Endothelial cell of umbilical vein (primary cell): ENCODE results near the gene TIMM29. TPM values are rescaled to one million over a fixed set of nuclear protein-coding genes. Genes with fewer than 3 reads are reported as not detected.

Experiments
- BruUV-seq: library from RNA; stranded (reverse); fragments of 400-500 nt; replicated peaks from 2 replicates; lab custom pipeline; 2021; lab: Mats Ljungman, UMichigan
- CTCF ChIA-PET: fragments of 300-600, 350-600 bp; sonication (Branson Sonifier 250); formaldehyde crosslinking; loops from one replicate; lab custom pipeline; 2021; ENCODE audit warnings: antibody characterized with exemption, inconsistent platforms; lab: Charles Lee
- POLR2A ChIA-PET: fragments of 300-600, 350-600 bp; sonication (Branson Sonifier 250); formaldehyde crosslinking; loops from one replicate; lab custom pipeline; 2021; ENCODE audit warnings: antibody characterized with exemption, inconsistent platforms; lab: Charles Lee
- DNase-seq: peaks from one replicate; pipeline ENCODE4 v3.0.0-alpha.2; 2011; ENCODE audit warnings: low read depth, low spot score
- FAIRE-seq: peaks from 2 replicates; lab custom pipeline; 2011; peaks lifted over from hg19 to GRCh38; lab: Jason Lieb, UNC
- H2AFZ ChIP-seq: 2 replicates; pipeline ENCODE4 v1.6.0; 2012; ENCODE audit warnings: low read depth, low read length, control low read depth, inconsistent platforms
- H3K27ac ChIP-seq: 2 replicates; pipeline ENCODE4 v1.5.1; 2011; ENCODE audit warnings: low read depth, mild to moderate bottlenecking, control low read depth, low read length, moderate library complexity; ENCODE audit not compliant: insufficient read depth
- H3K27me3 ChIP-seq, 2 experiments: 2 replicates each; pipeline versions ENCODE4 v1.6.0 to v1.6.1; 2011; ENCODE audit warnings: low read length in 2 of 2, mixed read lengths in 1 of 2; ENCODE audit not compliant: control insufficient read depth in 2 of 2, insufficient read depth in 2 of 2
- H3K36me3 ChIP-seq, 2 experiments: 2 replicates in 1 of 2; 3 replicates in 1 of 2; pipeline ENCODE4 v1.5.1; 2011; ENCODE audit warnings: low read length in 2 of 2, mild to moderate bottlenecking in 1 of 2, moderate library complexity in 1 of 2; ENCODE audit not compliant: control insufficient read depth in 2 of 2, insufficient read depth in 2 of 2; ENCODE audit errors: extremely low read depth in 1 of 2
- H3K4me1 ChIP-seq: 3 replicates; pipeline ENCODE4 v1.5.1; 2011; ENCODE audit warnings: mild to moderate bottlenecking, low read length; ENCODE audit not compliant: control insufficient read depth, insufficient read depth; ENCODE audit errors: extremely low read depth
- H3K4me2 ChIP-seq: 2 replicates; pipeline ENCODE4 v1.6.1; 2011; ENCODE audit warnings: low read length, control low read depth, mixed read lengths; ENCODE audit not compliant: insufficient read depth
- H3K4me3 ChIP-seq, 3 experiments: fragments of 200-600 bp in 1 of 3; sonication (generic), shearing (Covaris generic) in 1 of 3; replicated peaks in 1 of 3; 2 replicates each; pipeline ENCODE4 v1.5.1; 2011 to 2016; ENCODE audit warnings: control low read depth in 3 of 3, low read length in 3 of 3, mild to moderate bottlenecking in 2 of 3, inconsistent platforms in 1 of 3, low read depth in 1 of 3, moderate library complexity in 1 of 3; ENCODE audit not compliant: insufficient read depth in 1 of 3
- H3K79me2 ChIP-seq: 2 replicates; pipeline ENCODE4 v1.6.0; 2012; ENCODE audit warnings: low read length, inconsistent platforms; ENCODE audit not compliant: control insufficient read depth, insufficient read depth
- H3K9ac ChIP-seq: replicated peaks from 2 replicates; pipeline ENCODE3; 2011; ENCODE audit warnings: low read length, control low read depth; ENCODE audit not compliant: insufficient read depth; ENCODE audit errors: extremely low read depth
- H3K9me1 ChIP-seq: replicated peaks from 3 replicates; pipeline ENCODE4 v1.6.0; 2011; ENCODE audit warnings: mild to moderate bottlenecking, low read length; ENCODE audit not compliant: control insufficient read depth, insufficient read depth; ENCODE audit errors: extremely low read depth
- H3K9me3 ChIP-seq: replicated peaks from 2 replicates; pipeline ENCODE4 v1.5.1; 2012; ENCODE audit warnings: low read length, inconsistent platforms; ENCODE audit not compliant: control insufficient read depth, insufficient read depth
- H4K20me1 ChIP-seq: replicated peaks from 2 replicates; pipeline ENCODE3; 2011; ENCODE audit warnings: mild to moderate bottlenecking, low read length; ENCODE audit not compliant: control insufficient read depth, insufficient read depth; ENCODE audit errors: extremely low read depth
- CTCF ChIP-seq, 2 donors: IDR thresholded peaks; 1 replicate in 1 of 2; 2 replicates in 1 of 2; pipeline ENCODE4 v1.5.1; 2011; ENCODE audit warnings: low read length in 2 of 2, mild to moderate bottlenecking in 2 of 2, moderate library complexity in 2 of 2, control low read depth in 1 of 2, inconsistent platforms in 1 of 2, low read depth in 1 of 2; ENCODE audit not compliant: insufficient read depth in 1 of 2; ENCODE audit errors: extremely low read depth in 1 of 2
- EZH2 ChIP-seq: IDR thresholded peaks from 2 replicates; pipeline ENCODE4 v1.6.1; 2012; ENCODE audit warnings: borderline replicate concordance, low read depth, mild to moderate bottlenecking, moderate library complexity, low read length, inconsistent platforms; ENCODE audit not compliant: severe bottlenecking
- FOS ChIP-seq: IDR thresholded peaks from 2 replicates; pipeline ENCODE4 v1.6.1; 2011; ENCODE audit warnings: mild to moderate bottlenecking, low read length, moderate library complexity, borderline replicate concordance; ENCODE audit not compliant: insufficient read depth
- GATA2 ChIP-seq: IDR thresholded peaks from 2 replicates; pipeline ENCODE4 v1.7.0; 2011; ENCODE audit warnings: low read depth, mild to moderate bottlenecking, moderate library complexity, mixed read lengths, low read length; ENCODE audit not compliant: insufficient read length, insufficient read depth
- JUN ChIP-seq: IDR thresholded peaks from 2 replicates; pipeline ENCODE4 v1.6.1; 2011; ENCODE audit warnings: borderline replicate concordance, low read depth; ENCODE audit not compliant: insufficient read length, insufficient read depth
- MYC ChIP-seq: IDR thresholded peaks from one replicate; pipeline ENCODE4 v1.6.1; 2011; ENCODE audit warnings: mild to moderate bottlenecking, low read depth, low read length
- POLR2A ChIP-seq: IDR thresholded peaks from 2 replicates; pipeline ENCODE4 v1.6.1; 2012; ENCODE audit warnings: low read depth, mild to moderate bottlenecking, control low read depth, low read length
- POLR2AphosphoS5 ChIP-seq: IDR thresholded peaks from 2 replicates; pipeline ENCODE4 v1.6.1; 2012; ENCODE audit warnings: low read depth, mild to moderate bottlenecking, control low read depth, low read length, moderate library complexity; ENCODE audit not compliant: insufficient read depth
- dilution Hi-C: fragments of 300-500 bp; cut with MboI; formaldehyde crosslinking; loops from one replicate; pipeline ENCODE4 v1.15.0; 2019; ENCODE audit warnings: low sequenced_read_pairs; ENCODE audit not compliant: extremely low pct_ligation_motif_present
- intact Hi-C: fragments of 100-400 bp; cut with micrococcal nuclease; formaldehyde crosslinking; loops from one replicate; pipeline ENCODE4 v1.10.0; 2022
- polyA plus RNA-seq, 4 experiments: library from polyadenylated mRNA; depleted of rRNA in 3 of 4; stranded (reverse) in 3 of 4; unstranded in 1 of 4; fragments of >200 nt; gene quantifications; 2 replicates each; pipeline versions ENCODE4 v1.2.1 to v1.2.3, GENCODE V29; 2011 to 2012; ENCODE audit warnings: missing spikeins in 1 of 4
- total RNA-seq: library from RNA; stranded (reverse); gene quantifications from 2 replicates; pipeline ENCODE4 v1.2.3, GENCODE V29; 2021
- TF ChIP-seq, protein P1 (sequence below): IDR thresholded peaks from 2 replicates; pipeline ENCODE4 v1.6.1; 2011; ENCODE audit not compliant: insufficient read depth, insufficient read length

Gene TIMM29
- total and polyA plus RNA-seq, 2 donors (not counting 3 experiments of a cell fraction or from before 2014, with no cell fraction given): 10.7 to 20.6 TPM

DNA sequence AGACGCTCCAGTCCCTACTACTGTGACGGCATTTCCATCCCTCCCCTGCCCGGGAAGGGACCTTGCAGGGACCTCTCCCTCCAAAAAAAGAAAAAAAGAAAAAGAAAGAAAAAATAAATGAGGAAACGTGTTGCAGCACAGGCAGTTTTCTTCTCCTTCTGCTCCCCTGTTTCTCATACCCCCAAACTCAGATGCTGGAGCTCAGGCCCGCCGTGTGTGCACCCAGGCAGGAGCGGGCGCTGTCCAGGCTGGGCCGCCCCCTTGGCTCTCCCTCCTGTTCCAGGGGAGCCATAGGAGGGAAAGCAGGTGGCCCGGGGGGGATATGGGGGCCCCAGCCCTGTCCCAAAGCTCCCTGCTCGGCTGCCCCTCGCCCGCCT lies 6.0 kb upstream of the TIMM29 start:
- H3K9me3 ChIP-seq: no peaks in the 10 kb centered on the region
- no peak for FAIRE-seq
- H3K4me3 ChIP-seq: no peak overlapping the region
- CTCF ChIA-PET: interaction anchor here (1.0 to 1.1 kb wide), 2 partner anchors 20 to 50 kb away, joined by 3 read pairs; no protein-coding TSS in a partner anchor
- H3K27me3 ChIP-seq: no peaks in the 10 kb centered on the region
- intact Hi-C loops (no loop called here), dilution Hi-C loops (no loop called here)
- H3K9me1 ChIP-seq: no peaks in the 10 kb centered on the region
- no TSS peak for BruUV-seq
- H2AFZ ChIP-seq: no peak overlapping the region
- H4K20me1 ChIP-seq: no peaks in the 10 kb centered on the region
- H3K36me3 ChIP-seq: peaks cover 0 to 45% of the 10 kb centered on the region in 2 experiments
- no peak for DNase-seq
- no peaks in the 10 kb centered on the region for H3K4me1 ChIP-seq
- POLR2A ChIA-PET: no interaction called here
- TF ChIP-seq MYC (no peak), CTCF (IDR thresholded peaks at IDR 0.05; ENCODE audit: extremely low read depth in 1 of 2, insufficient read depth in 1 of 2, low read depth in 1 of 2, low read length in 2 of 2) (no peak), EZH2 (no peak), JUN (no peak), GATA2 (no peak), POLR2A (no peak), POLR2AphosphoS5 (no peak), FOS (no peak)
- TF ChIP-seq, protein P1, sequence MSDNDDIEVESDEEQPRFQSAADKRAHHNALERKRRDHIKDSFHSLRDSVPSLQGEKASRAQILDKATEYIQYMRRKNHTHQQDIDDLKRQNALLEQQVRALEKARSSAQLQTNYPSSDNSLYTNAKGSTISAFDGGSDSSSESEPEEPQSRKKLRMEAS: no peak
- H3K27ac ChIP-seq: no peak overlapping the region
- H3K9ac ChIP-seq: no peak overlapping the region
- peaks cover 3% of the 10 kb centered on the region for H3K79me2 ChIP-seq
- no peak overlapping the region for H3K4me2 ChIP-seq
